ENCODE measurements around the gene RTF1.

Gene RTF1

DNA sequence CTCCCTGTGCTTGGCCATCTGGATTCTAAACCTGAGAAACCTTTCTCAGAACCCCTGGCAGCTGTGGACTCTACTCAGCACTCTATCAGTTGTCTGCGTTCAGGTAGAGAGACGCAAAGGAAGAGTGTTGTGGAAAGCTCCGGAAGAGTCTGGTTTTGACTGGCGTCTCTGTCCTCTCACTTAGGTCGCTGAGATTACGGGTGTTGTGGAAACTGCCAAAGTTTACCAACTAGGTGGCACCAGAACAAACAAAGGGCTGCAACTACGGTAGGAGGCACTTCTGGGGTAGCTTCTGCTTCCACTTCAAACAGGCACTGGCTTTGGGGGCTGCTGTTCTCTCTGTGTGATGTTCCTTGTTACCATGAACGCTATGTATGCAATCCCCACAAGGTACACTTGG, 57.5 kb downstream of the RTF1 start:
- DNase-seq (ENCODE audit: extremely low spot score), result no peak
- TF ChIP-seq TARDBP (IDR thresholded peaks at IDR 0.05) (no peak), FOXA1 (IDR thresholded peaks at IDR 0.05) (no peak), HDGF (IDR thresholded peaks at IDR 0.05; ENCODE audit: borderline replicate concordance) (no peak), CTBP1 (IDR thresholded peaks at IDR 0.05; ENCODE audit: borderline replicate concordance) (no peak), FOXM1 (IDR thresholded peaks at IDR 0.05; ENCODE audit: borderline replicate concordance) (no peak), NFRKB (IDR thresholded peaks at IDR 0.05) (no peak), SP1 (IDR thresholded peaks at IDR 0.05) (no peak), ELF4 (IDR thresholded peaks at IDR 0.05) (no peak)
- ChIA-PET POLR2A (interaction anchor here (1.2 kb wide), 1 partner anchor 18 kb away, joined by 3 read pairs; no protein-coding TSS in a partner anchor), CTCF (no interaction called here)

DNA sequence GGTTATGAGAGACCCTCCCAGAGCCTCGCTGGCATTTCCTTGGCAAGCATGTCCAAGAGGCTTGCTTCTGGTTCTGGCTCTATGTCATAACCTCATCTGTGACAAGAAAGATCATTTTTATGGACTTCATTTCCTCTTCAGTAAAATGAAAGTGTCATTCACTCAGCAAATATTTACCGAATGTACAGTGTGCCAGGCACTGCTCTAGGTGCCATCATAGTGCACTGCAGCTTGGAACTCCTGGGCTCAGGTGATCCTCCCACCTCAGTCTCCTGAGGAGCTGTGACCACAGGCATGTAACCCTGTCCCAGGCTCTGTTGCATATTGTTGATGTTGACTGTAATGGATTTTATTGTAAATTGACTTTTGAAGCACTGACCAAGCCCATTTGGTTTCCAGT, 58.0 kb downstream of the RTF1 start:
- DNase-seq (ENCODE audit: extremely low spot score), result no peak
- POLR2A ChIA-PET, result interaction anchor here (1.2 kb wide), 1 partner anchor 18 kb away, joined by 3 read pairs; no protein-coding TSS in a partner anchor
- TF ChIP-seq CTBP1 (IDR thresholded peaks at IDR 0.05; ENCODE audit: borderline replicate concordance), result no peak
- TF ChIP-seq ELF4 (IDR thresholded peaks at IDR 0.05), result no peak
- no peak for TF ChIP-seq FOXM1 (IDR thresholded peaks at IDR 0.05; ENCODE audit: borderline replicate concordance)
- TF ChIP-seq TARDBP (IDR thresholded peaks at IDR 0.05), result no peak
- TF ChIP-seq FOXA1 (IDR thresholded peaks at IDR 0.05), result no peak
- no peak for TF ChIP-seq ARNT (IDR thresholded peaks at IDR 0.05)
- TF ChIP-seq ZNF384 (IDR thresholded peaks at IDR 0.05), result no peak
- TF ChIP-seq NFRKB (IDR thresholded peaks at IDR 0.05), result no peak
- no peak for TF ChIP-seq L3MBTL2 (conservative IDR thresholded peaks at IDR 0.05)
- TF ChIP-seq LEF1 (IDR thresholded peaks at IDR 0.05; ENCODE audit: borderline replicate concordance), result no peak
- TF ChIP-seq FOXK2 (IDR thresholded peaks at IDR 0.05), result no peak
- CTCF ChIA-PET, result interaction anchor here (1.5 kb wide), 1 partner anchor 9 kb away, joined by 4 read pairs; no protein-coding TSS in a partner anchor

DNA sequence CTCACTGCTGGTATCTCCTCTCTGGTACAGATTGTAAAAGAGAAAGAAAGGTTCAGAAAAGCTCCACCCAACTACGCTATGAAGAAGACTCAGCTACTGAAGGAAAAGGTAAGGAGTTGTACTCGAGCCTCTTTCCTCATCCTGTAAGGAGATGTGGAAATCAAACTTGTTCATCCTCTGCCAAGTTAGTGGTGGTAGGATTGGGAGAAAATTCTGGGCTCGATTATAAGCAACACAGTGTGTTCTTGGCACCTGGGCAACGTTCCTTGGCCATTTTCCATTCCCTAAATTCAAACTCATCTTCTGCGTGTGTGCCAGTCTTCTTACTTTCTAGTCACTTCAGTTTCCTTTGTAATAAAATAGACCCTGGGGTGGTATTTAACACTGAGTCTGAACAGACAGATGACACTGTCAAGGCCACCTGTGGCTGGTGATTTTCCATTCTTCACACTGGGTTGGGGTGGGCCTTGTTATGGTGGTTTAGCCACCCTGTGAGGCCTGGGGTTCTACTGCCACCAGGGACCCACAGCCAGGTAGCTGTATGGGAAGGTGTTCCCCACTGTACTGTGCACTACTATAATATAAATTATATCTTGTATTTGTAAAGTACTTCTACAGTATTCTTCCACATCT, 59.6 kb downstream of the RTF1 start:
- ChIA-PET CTCF (interaction anchor here (1.5 kb wide), 1 partner anchor 10 kb away, joined by 4 read pairs; no protein-coding TSS in a partner anchor), POLR2A (no interaction called here)
- no peak for TF ChIP-seq FOXK2 (IDR thresholded peaks at IDR 0.05)

DNA sequence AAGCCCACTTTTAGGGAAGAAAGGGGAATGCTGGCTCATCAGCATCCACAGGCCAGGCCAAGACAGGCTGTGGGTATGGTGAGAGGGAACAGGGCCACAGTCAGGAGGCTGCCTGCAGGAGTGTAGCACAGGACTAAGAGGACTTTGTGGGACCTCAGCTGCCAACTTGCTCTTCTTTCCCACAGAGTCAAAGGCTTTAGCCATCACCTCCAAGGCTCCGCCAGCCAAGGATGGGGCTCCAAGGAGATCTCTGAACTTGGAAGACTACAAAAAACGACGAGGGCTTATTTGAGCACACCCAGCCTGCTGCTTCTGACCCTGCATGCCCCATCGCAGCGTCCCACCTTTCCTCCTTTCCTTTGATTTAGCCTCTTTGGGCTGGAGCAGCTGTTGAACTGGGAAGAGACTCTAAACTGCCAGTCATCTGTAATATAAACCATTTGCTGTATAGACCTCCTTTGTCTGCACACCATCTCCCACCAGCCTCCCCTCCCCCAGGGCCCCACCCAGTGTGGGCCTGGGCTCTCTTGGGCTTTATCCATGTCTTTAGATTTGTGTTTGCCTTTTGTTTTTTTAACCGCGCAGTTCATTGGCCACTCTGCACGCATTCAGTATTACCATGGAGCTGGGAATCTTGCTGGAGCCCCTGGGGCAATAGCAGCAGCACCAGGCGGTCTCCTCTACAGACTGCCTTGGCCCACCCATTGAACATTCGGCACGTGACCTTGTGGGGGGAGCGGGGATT, 63.7 kb downstream of the RTF1 start:
- no peak for TF ChIP-seq NFRKB (IDR thresholded peaks at IDR 0.05)
- TF ChIP-seq ZNF384 (IDR thresholded peaks at IDR 0.05), result no peak
- no peak for TF ChIP-seq HDGF (IDR thresholded peaks at IDR 0.05; ENCODE audit: borderline replicate concordance)
- no peak for TF ChIP-seq FOXM1 (IDR thresholded peaks at IDR 0.05; ENCODE audit: borderline replicate concordance)
- TF ChIP-seq SUZ12 (IDR thresholded peaks at IDR 0.05), result no peak
- no peak for TF ChIP-seq CTBP1 (IDR thresholded peaks at IDR 0.05; ENCODE audit: borderline replicate concordance)
- TF ChIP-seq L3MBTL2 (conservative IDR thresholded peaks at IDR 0.05), result no peak
- no peak for TF ChIP-seq LEF1 (IDR thresholded peaks at IDR 0.05; ENCODE audit: borderline replicate concordance)
- no peak for DNase-seq (ENCODE audit: extremely low spot score)
- CTCF ChIA-PET, result no interaction called here
- POLR2A ChIA-PET, result no interaction called here

More for the DNA sequence above, 59.6 kb downstream of the RTF1 start:
- DNase-seq (ENCODE audit: extremely low spot score), result no peak

DNA sequence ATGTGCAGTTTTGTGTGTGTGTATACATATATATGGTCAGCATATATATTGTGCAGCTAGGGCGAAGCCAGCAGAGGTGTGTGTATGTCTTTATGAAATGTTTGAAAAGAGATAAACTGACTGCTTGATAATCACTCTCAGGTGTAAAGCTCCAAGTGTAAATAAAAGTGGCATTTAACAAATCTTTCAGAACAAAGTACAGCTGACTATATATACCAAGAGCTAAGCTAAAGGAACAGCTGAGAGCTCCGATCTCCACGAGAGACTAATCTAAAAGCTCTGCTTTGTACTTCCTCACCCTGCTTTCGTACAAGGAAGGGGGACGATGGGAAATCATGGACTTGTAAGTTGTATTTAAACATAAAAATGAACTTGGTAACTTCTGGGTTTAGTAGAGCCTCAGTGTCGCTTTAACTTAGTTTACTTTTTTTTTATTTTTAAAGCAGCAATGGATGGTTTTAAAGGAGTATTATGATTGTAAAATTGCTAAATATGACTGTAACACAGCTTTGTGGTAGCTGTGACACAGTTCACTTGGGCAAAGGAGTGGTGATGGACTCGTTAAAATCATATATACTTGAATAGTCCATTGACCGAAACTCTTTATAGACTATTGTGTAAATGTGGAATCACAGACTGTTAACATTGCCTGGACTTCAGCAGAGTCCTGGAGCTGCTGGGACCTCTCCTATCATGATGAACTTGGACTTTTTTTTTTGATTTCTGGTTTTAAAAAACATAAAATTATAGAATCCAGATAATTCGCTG, 65.4 kb downstream of the RTF1 start:
- CTCF ChIA-PET, result no interaction called here
- no peak for TF ChIP-seq LEF1 (IDR thresholded peaks at IDR 0.05; ENCODE audit: borderline replicate concordance)
- POLR2A ChIA-PET, result interaction anchor here (0.7 to 0.8 kb wide), 2 partner anchors 62 to 533 kb away, joined by 3 to 5 read pairs; partner anchors contain the start of gene RPAP1

DNA sequence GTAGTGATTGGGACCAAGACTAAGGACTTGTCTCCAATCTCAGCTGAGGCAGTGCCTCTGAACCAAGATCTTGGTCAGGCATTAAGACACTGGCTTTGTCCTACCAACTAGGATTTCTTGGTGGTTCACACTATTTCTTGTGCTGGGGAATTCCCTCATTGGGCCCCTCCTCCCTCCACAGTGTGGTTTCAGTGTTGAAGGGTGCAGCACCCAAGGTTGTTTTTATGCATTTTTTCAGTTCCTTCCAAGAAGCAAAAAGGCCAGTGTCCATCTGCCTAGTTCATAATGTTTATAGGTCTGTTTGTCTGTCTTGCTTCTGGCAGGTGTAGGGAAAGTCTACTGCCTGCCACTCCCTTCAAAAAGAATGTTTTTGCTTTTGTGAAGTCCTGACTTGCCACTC, 66.2 kb downstream of the RTF1 start:
- CTCF ChIA-PET, result no interaction called here
- DNase-seq (ENCODE audit: extremely low spot score), result no peak
- POLR2A ChIA-PET, result no interaction called here
- TF ChIP-seq LEF1 (IDR thresholded peaks at IDR 0.05; ENCODE audit: borderline replicate concordance) (no peak), FOXK2 (IDR thresholded peaks at IDR 0.05) (no peak), FOXM1 (IDR thresholded peaks at IDR 0.05; ENCODE audit: borderline replicate concordance) (no peak), TARDBP (IDR thresholded peaks at IDR 0.05) (no peak), FOXA1 (IDR thresholded peaks at IDR 0.05) (no peak), CTBP1 (IDR thresholded peaks at IDR 0.05; ENCODE audit: borderline replicate concordance) (no peak), ZNF384 (IDR thresholded peaks at IDR 0.05) (no peak), SP1 (IDR thresholded peaks at IDR 0.05) (no peak), SUZ12 (IDR thresholded peaks at IDR 0.05) (no peak), ELF4 (IDR thresholded peaks at IDR 0.05) (no peak), L3MBTL2 (conservative IDR thresholded peaks at IDR 0.05) (no peak), HDGF (IDR thresholded peaks at IDR 0.05; ENCODE audit: borderline replicate concordance) (no peak), NFRKB (IDR thresholded peaks at IDR 0.05) (no peak), ARNT (IDR thresholded peaks at IDR 0.05) (no peak), BHLHE40 (IDR thresholded peaks at IDR 0.05; ENCODE audit: borderline replicate concordance) (no peak)
- TF ChIP-seq, protein P1, sequence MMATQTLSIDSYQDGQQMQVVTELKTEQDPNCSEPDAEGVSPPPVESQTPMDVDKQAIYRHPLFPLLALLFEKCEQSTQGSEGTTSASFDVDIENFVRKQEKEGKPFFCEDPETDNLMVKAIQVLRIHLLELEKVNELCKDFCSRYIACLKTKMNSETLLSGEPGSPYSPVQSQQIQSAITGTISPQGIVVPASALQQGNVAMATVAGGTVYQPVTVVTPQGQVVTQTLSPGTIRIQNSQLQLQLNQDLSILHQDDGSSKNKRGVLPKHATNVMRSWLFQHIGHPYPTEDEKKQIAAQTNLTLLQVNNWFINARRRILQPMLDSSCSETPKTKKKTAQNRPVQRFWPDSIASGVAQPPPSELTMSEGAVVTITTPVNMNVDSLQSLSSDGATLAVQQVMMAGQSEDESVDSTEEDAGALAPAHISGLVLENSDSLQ (IDR thresholded peaks at IDR 0.05), result no peak

More for the DNA sequence above, 65.4 kb downstream of the RTF1 start:
- DNase-seq (ENCODE audit: extremely low spot score), result no peak

DNA sequence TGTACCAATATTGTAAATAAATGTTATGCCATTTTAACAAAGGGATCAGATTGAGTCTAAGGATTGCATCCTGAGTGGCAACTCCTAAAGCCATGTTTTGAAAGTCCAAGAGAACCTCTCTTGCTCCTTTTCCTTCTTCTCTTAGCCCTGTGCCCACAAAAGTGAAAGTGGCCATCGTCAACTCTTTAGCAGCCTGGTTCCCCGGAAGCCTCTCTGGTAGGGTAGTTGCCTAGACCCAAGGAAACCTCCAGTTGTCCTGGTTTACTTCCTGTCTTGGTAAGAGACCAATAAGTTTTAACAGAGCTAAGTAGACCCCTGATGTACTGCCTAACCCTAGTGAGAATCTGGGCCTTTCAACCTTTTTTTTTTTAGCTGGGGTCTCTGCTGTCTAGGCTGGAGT, 66.6 kb downstream of the RTF1 start:
- no peak for DNase-seq (ENCODE audit: extremely low spot score)
- no peak for TF ChIP-seq FOXK2 (IDR thresholded peaks at IDR 0.05)
- ChIA-PET POLR2A (interaction anchor here (1.7 kb wide), 1 partner anchor 9 kb away, joined by 5 read pairs; no protein-coding TSS in a partner anchor), CTCF (no interaction called here)

Measured in HEK293T (cell line).